ENCODE measurements around the gene NR6A1. TPM values are rescaled to one million over a fixed set of nuclear protein-coding genes. Genes with fewer than 3 reads are reported as not detected.

NR6A1 gene
- total RNA-seq, 1 donor from 2014 or later: 0.92 TPM

GRCh38 chr9:124503713-124504529, 267.2 kb downstream of the NR6A1 start:
- TF ChIP-seq, protein P1, sequence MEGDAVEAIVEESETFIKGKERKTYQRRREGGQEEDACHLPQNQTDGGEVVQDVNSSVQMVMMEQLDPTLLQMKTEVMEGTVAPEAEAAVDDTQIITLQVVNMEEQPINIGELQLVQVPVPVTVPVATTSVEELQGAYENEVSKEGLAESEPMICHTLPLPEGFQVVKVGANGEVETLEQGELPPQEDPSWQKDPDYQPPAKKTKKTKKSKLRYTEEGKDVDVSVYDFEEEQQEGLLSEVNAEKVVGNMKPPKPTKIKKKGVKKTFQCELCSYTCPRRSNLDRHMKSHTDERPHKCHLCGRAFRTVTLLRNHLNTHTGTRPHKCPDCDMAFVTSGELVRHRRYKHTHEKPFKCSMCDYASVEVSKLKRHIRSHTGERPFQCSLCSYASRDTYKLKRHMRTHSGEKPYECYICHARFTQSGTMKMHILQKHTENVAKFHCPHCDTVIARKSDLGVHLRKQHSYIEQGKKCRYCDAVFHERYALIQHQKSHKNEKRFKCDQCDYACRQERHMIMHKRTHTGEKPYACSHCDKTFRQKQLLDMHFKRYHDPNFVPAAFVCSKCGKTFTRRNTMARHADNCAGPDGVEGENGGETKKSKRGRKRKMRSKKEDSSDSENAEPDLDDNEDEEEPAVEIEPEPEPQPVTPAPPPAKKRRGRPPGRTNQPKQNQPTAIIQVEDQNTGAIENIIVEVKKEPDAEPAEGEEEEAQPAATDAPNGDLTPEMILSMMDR (IDR thresholded peaks at IDR 0.05; ENCODE audit: insufficient read depth, low read length, poor library complexity, severe bottlenecking): no peak
- H3K4me3 ChIP-seq (ENCODE audit: low read depth, low read length): no peak overlapping the region
- peaks cover 75% of the 10 kb centered on the region for H3K27me3 ChIP-seq (ENCODE audit: control insufficient read depth, insufficient read depth, low read length)
- DNase-seq (ENCODE audit: low read depth): no peak
- H3K36me3 ChIP-seq (ENCODE audit: control insufficient read depth, insufficient read depth, low read length): no peaks in the 10 kb centered on the region

GRCh38 chr9:124502711-124503702, 268.1 kb downstream of the NR6A1 start:
- TF ChIP-seq, protein P1 (IDR thresholded peaks at IDR 0.05; ENCODE audit: insufficient read depth, low read length, poor library complexity, severe bottlenecking): no peak
- no peak for DNase-seq (ENCODE audit: low read depth)
- H3K4me3 ChIP-seq (ENCODE audit: low read depth, low read length): no peak overlapping the region
- H3K27me3 ChIP-seq (ENCODE audit: control insufficient read depth, insufficient read depth, low read length): peaks cover 83% of the 10 kb centered on the region
- no peaks in the 10 kb centered on the region for H3K36me3 ChIP-seq (ENCODE audit: control insufficient read depth, insufficient read depth, low read length)

DNA sequence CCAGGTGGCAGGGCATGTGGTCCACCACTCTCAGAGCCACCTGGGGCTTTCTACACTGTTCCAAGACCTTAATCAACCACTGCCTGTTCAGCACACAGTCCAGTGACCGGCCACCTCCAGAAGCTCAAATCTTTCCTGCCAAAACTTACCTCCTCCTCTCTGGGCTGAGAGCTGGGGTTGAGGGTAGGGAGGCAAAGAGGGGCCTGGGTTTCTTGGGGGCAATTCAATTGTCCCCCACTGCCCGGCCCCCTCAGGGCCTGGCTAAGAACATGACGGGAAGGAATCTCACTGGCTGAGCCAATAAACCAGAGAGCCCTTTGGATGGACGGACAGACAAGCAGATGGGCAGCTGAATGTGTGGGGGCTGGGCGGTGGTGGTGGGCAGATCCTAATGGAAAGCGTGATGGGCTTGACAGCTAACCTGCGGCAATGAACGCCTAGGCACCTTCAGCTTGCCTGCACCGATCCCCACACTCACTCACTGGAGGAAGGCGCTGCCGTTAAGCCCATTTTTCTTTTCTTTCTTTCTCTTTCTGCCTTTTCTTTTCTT, 269.3 kb downstream of the NR6A1 start:
- Histone ChIP-seq H3K27me3 (ENCODE audit: control insufficient read depth, insufficient read depth, low read length) (peaks cover 87% of the 10 kb centered on the region), H3K36me3 (ENCODE audit: control insufficient read depth, insufficient read depth, low read length) (no peaks in the 10 kb centered on the region), H3K4me3 (ENCODE audit: low read depth, low read length) (no peak overlapping the region)
- TF ChIP-seq, protein P1 (IDR thresholded peaks at IDR 0.05; ENCODE audit: insufficient read depth, low read length, poor library complexity, severe bottlenecking): no peak
- no peak for DNase-seq (ENCODE audit: low read depth)

DNA sequence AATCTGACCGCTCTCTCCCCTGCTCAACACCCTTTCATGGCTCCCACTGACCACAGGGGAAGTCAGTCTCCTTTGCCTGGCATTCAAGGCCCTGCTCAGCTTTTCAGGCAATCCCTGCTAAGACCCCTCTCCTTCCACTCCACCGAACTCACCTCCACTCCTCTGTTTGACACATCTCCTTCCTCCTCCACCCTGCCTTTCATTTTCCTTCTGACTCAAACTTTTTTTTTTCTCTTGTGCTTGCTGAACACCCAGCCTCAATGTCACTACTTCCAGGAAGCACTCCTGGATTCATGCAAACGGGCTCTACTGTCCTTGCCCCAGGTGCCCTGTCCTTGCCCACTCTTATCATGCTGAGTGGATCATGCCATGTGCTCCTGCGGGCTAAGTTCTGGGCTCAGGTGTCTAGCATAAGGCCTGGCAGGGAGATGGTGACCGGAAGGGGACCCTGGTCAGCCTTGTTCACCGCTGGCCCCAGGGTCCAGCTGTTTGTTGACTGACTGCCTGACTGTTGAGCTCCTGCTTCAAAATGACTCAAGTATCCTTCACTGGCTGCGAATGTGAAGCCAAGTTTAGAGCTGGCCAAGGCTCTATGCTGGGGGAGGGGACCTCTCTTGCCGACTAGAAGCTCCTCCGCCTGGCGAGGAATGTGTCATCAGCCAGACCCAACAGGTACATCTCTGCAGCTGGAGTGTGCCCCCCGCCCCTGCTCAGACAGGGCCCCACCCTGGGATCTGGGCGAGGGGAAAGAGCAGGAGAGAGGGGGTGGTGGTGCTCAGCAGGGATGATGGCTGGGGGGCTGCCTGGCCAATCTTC, 270.1 kb downstream of the NR6A1 start:
- TF ChIP-seq, protein P1 (IDR thresholded peaks at IDR 0.05; ENCODE audit: insufficient read depth, low read length, poor library complexity, severe bottlenecking): no peak
- DNase-seq (ENCODE audit: low read depth): no peak
- peaks cover 89% of the 10 kb centered on the region for H3K27me3 ChIP-seq (ENCODE audit: control insufficient read depth, insufficient read depth, low read length)
- H3K36me3 ChIP-seq (ENCODE audit: control insufficient read depth, insufficient read depth, low read length): no peaks in the 10 kb centered on the region
- no peak overlapping the region for H3K4me3 ChIP-seq (ENCODE audit: low read depth, low read length)

DNA sequence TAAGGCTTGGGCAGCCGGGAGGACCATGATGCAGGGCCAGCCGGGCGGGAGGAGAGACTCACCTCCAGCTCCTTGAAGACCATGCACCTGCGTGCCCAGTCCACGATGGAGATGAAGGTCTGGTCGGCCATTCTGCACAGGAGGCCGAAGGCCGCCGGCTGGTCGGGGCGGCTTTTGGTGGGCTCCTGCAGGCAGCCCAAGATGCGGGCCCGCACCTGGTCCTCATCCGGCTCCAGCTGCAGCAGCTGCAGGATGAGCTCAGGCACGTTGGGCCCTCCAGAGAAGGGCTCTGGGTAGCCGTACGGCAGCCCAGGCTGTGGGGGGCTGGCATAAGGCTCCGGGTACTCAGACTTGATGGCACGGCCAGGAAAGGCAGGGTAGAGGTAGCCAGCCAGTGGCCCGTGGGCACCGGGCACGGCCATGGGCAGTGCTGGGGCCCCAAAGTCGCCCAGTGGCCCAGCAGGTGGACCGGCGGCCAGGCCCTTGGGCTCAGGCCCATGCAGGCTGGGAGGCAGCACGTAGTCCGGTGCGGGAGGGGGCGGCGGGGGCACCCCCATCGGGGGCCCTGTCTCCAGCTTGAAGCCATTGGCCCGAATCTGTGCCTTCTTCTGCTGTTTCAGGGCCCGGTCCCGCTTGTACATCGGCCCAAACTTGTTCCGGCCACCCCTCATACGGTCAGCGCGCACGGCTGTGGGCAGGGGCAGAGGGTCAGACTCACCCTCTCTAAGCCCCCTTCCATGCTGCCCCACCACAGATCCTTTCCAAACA, 270.9 kb downstream of the NR6A1 start:
- H3K4me3 ChIP-seq (ENCODE audit: low read depth, low read length): no peak overlapping the region
- TF ChIP-seq, protein P1 (IDR thresholded peaks at IDR 0.05; ENCODE audit: insufficient read depth, low read length, poor library complexity, severe bottlenecking): no peak
- DNase-seq (ENCODE audit: low read depth): no peak
- peaks cover 88% of the 10 kb centered on the region for H3K27me3 ChIP-seq (ENCODE audit: control insufficient read depth, insufficient read depth, low read length)
- H3K36me3 ChIP-seq (ENCODE audit: control insufficient read depth, insufficient read depth, low read length): no peaks in the 10 kb centered on the region
